ENCODE measurements around the gene TOGARAM1. TPM values are rescaled to one million over a fixed set of nuclear protein-coding genes. Genes with fewer than 3 reads are reported as not detected.

Gene TOGARAM1
- total RNA-seq, 4 donors from 2014 or later: 13.5 to 23.6 (median 17.9) TPM

GRCh38 chr14:45103806-45104205 is 141.8 kb downstream of the TOGARAM1 start:
- intact Hi-C loops (cut with DNase I; ENCODE audit: low total_unique reads) (no loop called here), in situ Hi-C loops (cut with MboI; ENCODE audit: low pct_ligation_motif_present in 1 of 4, low pct_unique_long_range_greater_than_20kb in 1 of 4, low sequenced_read_pairs in 3 of 4) (no loop called here)
- Histone ChIP-seq H3K4me1 (peaks cover 0 to 13% (median 6%) of the 10 kb centered on the region in 4 donors), H3K4me3 (no peak overlapping the region), H3K9me3 (no peaks in the 10 kb centered on the region), H3K36me3 (peaks cover 0 to 70% (median 12%) of the 10 kb centered on the region in 4 donors), H3K27me3 (no peaks in the 10 kb centered on the region), H3K27ac (no peak overlapping the region)
- no peak for DNase-seq
- no peak for TF ChIP-seq CTCF (IDR thresholded peaks at IDR 0.05)
- no peak for TF ChIP-seq POLR2A (IDR thresholded peaks at IDR 0.05)
- no peak for TF ChIP-seq POLR2AphosphoS5 (IDR thresholded peaks at IDR 0.05)
- TF ChIP-seq EP300 (IDR thresholded peaks at IDR 0.05; ENCODE audit: low read depth): no peak

- no peaks in the 10 kb centered on the region for H3K9me3 ChIP-seq
- H3K36me3 ChIP-seq: peaks cover 0 to 70% (median 16%) of the 10 kb centered on the region in 4 donors
- 86 to 90% methylated on average over 1 of the region's 1 CpG for WGBS, 2 donors (ENCODE audit: low coverage in 1 of 2)
- H3K27ac ChIP-seq: peak overlapping the region in 1 of 4 donors; percentile 16
- peaks cover 0 to 13% (median 6%) of the 10 kb centered on the region in 4 donors for H3K4me1 ChIP-seq
- intact Hi-C loops (cut with DNase I; ENCODE audit: low total_unique reads) (no loop called here), in situ Hi-C loops (cut with MboI; ENCODE audit: low pct_ligation_motif_present in 1 of 4, low pct_unique_long_range_greater_than_20kb in 1 of 4, low sequenced_read_pairs in 3 of 4) (no loop called here)
- TF ChIP-seq POLR2A (IDR thresholded peaks at IDR 0.05): no peak
- no peak for TF ChIP-seq CTCF (IDR thresholded peaks at IDR 0.05)
- no peak for TF ChIP-seq EP300 (IDR thresholded peaks at IDR 0.05; ENCODE audit: low read depth)
- TF ChIP-seq POLR2AphosphoS5 (IDR thresholded peaks at IDR 0.05): no peak
- no peak for DNase-seq
- H3K4me3 ChIP-seq: no peak overlapping the region
- no peaks in the 10 kb centered on the region for H3K27me3 ChIP-seq
Measured at GRCh38 chr14:45104561-45104960, 142.6 kb downstream of the TOGARAM1 start.

GRCh38 chr14:45112896-45113781 is 151.1 kb downstream of the TOGARAM1 start:
- no peak for TF ChIP-seq POLR2AphosphoS5 (IDR thresholded peaks at IDR 0.05)
- no peak for TF ChIP-seq EP300 (IDR thresholded peaks at IDR 0.05; ENCODE audit: low read depth)
- Histone ChIP-seq H3K4me3 (no peak overlapping the region), H3K36me3 (peaks cover 0 to 69% (median 31%) of the 10 kb centered on the region in 4 donors), H3K4me1 (no peaks in the 10 kb centered on the region), H3K27ac (no peak overlapping the region), H3K9me3 (no peaks in the 10 kb centered on the region), H3K27me3 (no peaks in the 10 kb centered on the region)
- in situ Hi-C loops (cut with MboI; ENCODE audit: low pct_ligation_motif_present in 1 of 4, low pct_unique_long_range_greater_than_20kb in 1 of 4, low sequenced_read_pairs in 3 of 4): no loop called here
- no peak for DNase-seq
- intact Hi-C loops (cut with DNase I; ENCODE audit: low total_unique reads): no loop called here
- WGBS, 2 donors (ENCODE audit: low coverage in 1 of 2): 77 to 81% methylated on average over 6 of the region's 6 CpGs

- no peaks in the 10 kb centered on the region for H3K27me3 ChIP-seq
- H3K4me3 ChIP-seq: no peak overlapping the region
- no peaks in the 10 kb centered on the region for H3K9me3 ChIP-seq
- 74% methylated on average over 3 of the region's 3 CpGs for WGBS, 2 donors (ENCODE audit: low coverage in 1 of 2)
- H3K36me3 ChIP-seq: peaks cover 0 to 67% (median 31%) of the 10 kb centered on the region in 4 donors
- TF ChIP-seq POLR2AphosphoS5 (IDR thresholded peaks at IDR 0.05) (no peak), CTCF (IDR thresholded peaks at IDR 0.05) (no peak), POLR2A (IDR thresholded peaks at IDR 0.05) (no peak), EP300 (IDR thresholded peaks at IDR 0.05; ENCODE audit: low read depth) (no peak)
- intact Hi-C loops (cut with DNase I; ENCODE audit: low total_unique reads): no loop called here
- no peak overlapping the region for H3K27ac ChIP-seq
- in situ Hi-C loops (cut with MboI; ENCODE audit: low pct_ligation_motif_present in 1 of 4, low pct_unique_long_range_greater_than_20kb in 1 of 4, low sequenced_read_pairs in 3 of 4): no loop called here
- H3K4me1 ChIP-seq: no peaks in the 10 kb centered on the region
- no peak for DNase-seq
Measured at GRCh38 chr14:45114327-45114726, 152.3 kb downstream of the TOGARAM1 start.
